Stimulated activated CD8-positive, alpha-beta memory T cell treated with anti-CD3 and anti-CD28 coated beads, Interleukin-2, amount 100 ng/mL, for 48 hours (primary cell): ENCODE results near the gene TGFB2.

Source experiments
- DNase-seq, 2 donors: peaks; one replicate each; pipeline ENCODE4 v3.0.0-alpha.2; 2020; ENCODE audit warnings: low read depth in 2 of 2

Gene TGFB2

DNA sequence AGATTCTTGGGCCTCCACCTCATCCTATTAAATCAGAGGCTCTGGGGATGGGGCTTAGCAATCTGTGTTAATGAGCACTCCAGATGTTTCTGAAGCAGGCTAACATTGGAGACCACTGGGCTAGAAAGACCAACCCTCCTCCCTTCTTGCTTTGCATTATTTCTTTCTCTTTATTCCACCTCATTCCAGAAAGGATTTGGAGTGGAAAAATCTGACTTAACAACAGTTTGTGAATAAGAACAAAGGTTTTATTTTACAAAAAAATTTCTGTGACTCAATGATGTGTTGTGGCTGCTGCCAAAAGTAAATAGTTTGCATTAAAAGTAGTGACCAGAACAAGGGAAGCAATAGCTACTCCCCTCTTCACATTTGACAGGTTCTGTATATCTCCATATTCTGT, 79.4 kb downstream of the TGFB2 start:
- DNase-seq, result no peak

DNA sequence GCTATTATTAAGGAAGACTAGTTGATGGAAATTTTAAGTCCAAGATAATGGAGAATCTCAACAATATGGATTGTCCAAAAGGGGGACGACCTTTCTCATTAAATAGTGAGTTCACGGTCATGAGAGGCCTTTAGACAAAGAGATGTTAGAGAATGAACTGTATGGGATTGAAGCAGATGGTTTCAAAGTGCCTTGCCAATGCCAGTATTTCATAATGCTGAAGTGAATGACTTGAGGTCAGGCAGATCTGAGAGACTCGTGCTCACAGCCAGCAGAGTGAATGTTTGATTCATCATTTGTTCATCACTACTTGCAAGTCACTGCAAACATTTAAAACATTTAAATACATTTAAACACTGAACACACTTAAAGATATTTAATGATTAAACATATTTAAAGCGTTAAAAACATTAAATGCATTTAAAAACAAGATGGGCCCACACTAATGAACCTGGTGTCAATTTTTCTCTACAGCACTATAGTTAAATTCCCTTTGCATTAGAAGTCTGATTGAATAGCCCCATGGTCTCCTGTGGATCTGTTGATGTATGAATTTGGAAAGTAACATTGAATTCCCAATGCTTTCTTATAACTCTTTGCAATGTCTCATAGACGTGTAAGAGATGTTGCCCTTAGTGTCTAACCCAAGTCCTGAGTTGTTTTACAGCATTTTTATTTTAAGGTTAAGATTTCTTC, 80.7 kb downstream of the TGFB2 start:
- DNase-seq, result no peak

DNA sequence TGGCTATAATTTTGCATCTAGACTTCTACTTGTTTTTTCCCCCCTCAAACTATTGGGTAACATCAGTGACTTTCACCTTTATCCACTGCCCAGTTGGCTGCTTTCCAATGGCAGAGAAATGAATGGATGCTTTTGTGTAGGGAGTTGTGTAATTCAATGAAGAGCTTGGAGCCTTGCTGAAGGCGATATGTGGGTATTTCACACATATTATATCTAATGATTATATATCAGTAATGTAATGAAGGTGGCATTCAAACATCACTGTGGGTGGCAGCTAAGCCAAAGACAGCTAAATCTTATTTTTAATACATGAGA, 81.2 kb downstream of the TGFB2 start:
- DNase-seq, result no peak

DNA sequence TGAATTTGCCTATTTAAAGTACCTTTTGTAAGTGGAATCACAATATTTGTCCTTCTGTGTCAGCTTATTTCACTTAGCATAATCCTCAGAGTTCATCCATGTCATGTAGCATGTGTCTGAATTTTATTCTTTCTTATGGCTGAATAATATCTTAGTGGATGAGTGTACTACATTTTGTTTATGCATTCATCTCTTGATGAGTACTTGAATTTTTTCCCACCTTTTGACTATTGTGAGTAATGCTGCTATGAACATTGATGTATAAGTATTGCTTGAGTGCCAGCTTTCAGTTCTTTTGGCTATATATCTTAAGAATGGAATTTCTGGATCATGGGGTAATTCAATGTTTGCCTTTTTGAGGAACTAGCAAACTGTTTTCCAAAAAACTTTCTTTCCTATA, 84.2 kb downstream of the TGFB2 start:
- DNase-seq, result no peak

DNA sequence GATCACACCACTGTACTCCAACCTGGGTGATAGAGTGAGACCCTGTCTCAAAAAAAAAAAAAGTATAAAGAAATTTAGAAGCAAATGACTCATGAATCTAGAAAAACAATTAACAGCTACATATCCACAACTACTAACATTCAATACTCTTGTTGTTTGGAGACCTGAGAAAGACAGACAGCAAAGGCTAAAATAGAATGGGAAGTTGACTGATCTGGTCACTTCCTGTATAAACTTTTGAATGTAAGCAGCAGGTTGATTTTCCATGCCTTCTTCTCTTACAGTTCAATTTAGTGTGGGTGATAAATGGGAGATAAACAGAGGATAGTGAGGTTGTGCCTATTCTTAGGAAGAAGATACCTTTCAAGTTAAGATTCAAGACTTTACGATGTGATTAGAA, 85.2 kb downstream of the TGFB2 start:
- no peak for DNase-seq

DNA sequence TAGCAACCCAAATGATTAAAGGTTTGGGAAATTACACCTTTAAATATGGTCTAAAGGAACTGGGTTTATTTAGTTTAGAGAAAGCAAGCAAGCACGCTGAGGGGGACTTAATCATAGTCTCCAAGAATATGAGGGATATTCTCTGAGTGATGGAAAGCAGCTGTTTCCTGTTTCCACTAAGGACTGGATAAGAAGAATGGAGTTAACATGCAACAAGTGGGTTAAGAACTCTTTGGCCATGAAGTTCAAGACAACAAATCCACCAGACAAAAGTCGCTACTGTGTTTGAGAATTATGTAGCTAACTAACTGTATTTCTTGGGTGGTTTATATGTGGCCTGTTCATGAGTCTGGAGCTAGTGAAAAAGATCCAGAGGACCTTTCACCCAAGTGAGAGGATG, 85.7 kb downstream of the TGFB2 start:
- DNase-seq, result no peak

DNA sequence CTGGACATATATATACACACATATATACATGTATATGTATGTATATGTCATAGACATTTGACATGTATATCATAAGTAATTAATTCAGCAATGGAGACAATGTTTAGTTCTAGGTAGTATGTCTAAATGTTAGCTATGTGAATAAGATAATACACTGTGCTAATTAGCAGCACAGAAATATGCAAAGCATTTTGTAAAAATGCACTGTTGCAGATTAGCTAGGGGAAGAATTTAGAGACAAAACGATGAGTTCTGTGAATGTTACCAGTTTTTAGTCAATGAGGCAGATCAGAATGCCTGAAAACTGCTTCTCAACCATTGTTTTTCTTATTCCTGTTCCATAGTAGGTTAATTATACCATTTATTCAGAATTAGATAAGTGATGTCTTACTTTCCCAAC, 86.3 kb downstream of the TGFB2 start:
- DNase-seq, result no peak

DNA sequence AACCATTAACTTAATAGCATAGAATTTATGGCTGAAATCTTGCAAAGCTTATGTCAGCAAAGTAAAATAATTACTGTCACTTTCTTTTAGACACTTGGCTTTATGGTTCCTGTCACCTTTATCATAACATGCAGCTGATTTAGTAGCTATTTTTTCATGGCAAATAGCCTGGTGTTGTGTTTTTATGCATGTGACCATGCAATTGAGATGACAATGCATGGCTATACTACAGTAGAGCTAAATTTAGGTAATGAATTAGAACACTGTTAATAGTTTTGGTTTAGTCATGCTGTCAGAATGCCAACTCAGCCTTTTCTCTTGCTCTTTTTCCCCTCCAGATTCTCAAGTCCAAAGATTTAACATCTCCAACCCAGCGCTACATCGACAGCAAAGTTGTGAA, 88.6 kb downstream of the TGFB2 start:
- DNase-seq, result no peak

DNA sequence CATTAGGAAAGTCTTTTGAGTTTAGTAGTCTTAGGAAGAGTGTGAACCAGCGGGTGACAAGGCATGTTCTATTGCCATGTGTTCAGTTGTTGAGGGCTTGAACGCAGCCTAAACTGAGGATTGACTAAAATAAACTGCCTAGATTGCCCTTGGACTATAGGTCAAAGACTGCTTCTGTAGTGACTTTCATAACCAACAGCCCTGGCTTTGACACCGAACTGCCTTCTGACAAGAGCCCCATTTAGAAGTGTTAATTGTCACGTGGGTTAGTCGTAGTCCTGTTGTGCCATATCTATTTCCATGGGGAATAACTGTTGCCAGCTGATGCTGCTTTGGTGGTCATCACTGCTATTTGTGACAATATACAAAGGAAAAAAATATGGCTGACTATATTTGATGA, 90.4 kb downstream of the TGFB2 start:
- DNase-seq, result no peak

DNA sequence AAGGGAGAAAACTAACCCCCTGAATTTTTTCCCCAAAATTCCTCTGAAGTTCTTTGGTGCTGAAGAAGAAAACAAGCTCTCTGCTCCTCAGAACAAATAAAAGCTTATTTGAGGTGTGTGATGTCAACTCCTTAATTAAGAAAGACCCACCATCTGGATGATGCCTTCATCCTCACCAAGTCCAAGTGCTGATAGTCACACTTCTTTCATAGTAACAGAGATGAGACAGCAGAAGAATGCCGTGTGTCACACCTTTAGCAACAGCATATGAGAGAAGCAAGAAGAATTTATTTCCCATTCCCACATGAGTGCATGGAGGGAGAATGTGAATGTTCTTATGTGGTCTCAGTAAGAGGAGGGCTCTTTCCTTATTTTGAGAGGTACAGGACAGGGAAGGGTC, 91.2 kb downstream of the TGFB2 start:
- no peak for DNase-seq

DNA sequence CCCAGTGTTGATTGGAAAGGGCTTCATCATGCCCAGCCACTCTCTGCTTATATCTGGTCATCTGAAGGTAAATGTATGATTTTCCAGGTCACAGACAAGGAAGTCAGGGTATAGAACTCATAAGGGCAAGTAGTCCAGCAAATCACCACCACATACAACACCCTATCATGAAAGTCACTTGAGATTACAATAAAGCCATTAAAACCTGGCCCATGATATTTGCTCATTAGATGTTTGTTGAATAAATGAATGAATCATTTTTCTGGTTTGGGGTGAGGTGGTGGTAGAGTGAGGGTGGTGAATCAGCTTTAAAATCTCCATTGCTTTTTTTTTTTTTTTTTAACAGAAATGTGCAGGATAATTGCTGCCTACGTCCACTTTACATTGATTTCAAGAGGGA, 91.9 kb downstream of the TGFB2 start:
- DNase-seq, result no peak

DNA sequence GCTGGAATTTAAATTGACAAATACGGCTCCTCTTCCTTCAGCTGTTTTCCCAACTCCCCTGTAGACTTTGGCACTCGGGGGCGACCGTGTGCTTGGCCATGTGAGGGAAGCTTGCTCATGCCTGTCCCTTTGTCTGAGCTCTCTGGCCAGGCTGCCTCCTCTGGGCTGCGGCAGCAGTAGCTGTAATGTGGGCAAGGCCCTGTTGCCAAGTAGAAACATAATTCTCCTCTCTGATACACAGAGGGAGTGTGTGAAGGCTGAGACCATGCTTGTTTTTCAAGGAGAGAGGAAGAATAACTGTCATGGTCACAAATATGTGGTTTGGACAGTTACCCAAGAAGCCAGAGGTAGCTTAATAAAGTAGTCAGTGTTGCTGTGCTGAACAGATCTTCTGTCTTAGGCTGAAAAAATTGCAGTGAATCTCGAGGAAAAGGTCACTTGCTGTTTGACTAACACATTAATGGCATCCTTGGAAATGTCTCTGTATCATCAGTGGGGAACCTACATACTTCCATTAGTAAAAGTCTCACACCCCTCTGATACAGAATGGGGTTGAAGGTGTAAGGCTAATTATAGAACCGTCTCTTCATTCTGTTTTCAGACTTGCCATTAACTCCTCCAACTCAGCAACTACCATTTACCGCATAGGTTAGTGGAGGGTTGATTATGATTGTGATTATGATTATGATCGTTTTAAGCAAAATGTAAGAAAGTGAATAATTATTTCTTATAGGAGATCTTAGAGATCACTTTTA, 94.6 kb downstream of the TGFB2 start:
- DNase-seq, result no peak

DNA sequence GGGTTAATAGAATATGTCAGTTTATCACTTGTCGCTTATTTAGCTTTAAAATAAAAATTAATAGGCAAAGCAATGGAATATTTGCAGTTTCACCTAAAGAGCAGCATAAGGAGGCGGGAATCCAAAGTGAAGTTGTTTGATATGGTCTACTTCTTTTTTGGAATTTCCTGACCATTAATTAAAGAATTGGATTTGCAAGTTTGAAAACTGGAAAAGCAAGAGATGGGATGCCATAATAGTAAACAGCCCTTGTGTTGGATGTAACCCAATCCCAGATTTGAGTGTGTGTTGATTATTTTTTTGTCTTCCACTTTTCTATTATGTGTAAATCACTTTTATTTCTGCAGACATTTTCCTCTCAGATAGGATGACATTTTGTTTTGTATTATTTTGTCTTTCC, 98.1 kb downstream of the TGFB2 start:
- DNase-seq, result no peak

DNA sequence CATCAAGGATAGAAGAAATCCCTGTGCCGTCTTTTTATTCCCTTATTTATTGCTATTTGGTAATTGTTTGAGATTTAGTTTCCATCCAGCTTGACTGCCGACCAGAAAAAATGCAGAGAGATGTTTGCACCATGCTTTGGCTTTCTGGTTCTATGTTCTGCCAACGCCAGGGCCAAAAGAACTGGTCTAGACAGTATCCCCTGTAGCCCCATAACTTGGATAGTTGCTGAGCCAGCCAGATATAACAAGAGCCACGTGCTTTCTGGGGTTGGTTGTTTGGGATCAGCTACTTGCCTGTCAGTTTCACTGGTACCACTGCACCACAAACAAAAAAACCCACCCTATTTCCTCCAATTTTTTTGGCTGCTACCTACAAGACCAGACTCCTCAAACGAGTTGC, 99.0 kb downstream of the TGFB2 start:
- no peak for DNase-seq

DNA sequence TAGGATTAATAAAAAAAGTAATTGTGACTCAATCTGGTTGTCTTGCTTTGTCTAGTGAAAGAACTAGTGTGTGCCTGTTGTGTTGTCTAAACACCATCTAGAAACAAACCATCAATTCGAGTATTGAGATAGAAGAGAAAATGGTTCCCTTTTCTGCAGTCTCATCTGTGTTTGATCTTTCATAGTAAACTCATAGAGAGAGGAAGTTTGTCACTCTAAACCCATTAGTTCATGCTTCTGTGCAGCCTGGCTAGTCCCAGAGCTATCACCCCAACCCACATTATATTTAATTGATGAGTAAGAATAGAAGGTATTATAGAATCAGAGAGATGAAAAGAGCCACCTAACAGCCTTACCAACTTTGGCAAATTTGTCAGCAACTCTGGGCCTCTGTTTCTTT, 99.5 kb downstream of the TGFB2 start:
- no peak for DNase-seq

DNA sequence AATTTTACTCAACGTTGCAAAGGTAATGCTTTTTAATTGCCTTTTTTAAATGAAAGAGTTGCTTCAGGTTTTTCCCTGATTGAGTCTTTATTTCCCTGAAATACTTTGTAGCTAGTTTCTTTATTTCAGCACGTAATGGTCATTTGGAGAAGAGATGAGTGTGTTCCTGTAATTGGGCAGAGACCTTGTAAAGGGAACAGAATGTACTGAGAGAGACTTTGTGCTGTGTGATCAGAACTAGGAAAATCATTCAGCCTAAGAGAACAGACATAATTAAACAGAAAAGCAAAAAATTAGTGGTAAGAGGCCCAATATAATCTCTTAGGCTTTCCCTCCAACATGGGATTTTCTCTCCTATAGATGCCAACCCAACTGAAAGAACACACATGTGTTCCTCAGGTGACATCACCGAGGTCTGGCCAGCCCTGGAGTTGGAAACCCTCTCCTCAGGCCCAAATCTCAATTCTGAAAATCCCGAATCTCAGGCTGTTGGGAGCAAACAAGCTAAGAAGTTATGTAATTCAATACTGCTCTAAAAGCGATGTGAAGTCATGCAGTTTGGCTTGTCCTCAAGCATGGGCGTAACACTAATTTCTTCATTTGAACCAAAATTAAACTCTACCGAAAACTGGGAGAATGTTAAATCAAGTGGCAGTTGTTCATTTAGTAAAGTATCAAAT, 102.0 kb downstream of the TGFB2 start:
- DNase-seq, result no peak

DNA sequence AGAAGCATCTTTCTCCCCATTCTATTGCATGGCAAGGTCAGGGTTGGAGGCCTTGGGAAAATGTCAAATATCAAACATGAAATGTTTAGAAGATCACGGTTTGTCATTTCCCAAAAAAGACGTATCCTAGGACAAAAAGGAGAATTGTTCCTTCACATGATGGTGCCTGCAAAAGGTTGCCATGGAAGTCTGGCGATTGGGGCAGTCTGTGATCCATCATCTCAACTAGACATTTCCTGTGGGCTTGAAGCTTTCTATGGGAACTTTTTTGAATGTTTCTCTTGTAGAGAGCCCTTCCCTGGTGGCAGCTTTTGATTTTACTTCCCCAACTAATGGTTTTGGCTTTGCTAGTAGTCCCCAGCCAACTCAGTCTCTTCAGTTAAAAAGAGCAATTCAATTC, 106.3 kb downstream of the TGFB2 start:
- DNase-seq, result no peak

DNA sequence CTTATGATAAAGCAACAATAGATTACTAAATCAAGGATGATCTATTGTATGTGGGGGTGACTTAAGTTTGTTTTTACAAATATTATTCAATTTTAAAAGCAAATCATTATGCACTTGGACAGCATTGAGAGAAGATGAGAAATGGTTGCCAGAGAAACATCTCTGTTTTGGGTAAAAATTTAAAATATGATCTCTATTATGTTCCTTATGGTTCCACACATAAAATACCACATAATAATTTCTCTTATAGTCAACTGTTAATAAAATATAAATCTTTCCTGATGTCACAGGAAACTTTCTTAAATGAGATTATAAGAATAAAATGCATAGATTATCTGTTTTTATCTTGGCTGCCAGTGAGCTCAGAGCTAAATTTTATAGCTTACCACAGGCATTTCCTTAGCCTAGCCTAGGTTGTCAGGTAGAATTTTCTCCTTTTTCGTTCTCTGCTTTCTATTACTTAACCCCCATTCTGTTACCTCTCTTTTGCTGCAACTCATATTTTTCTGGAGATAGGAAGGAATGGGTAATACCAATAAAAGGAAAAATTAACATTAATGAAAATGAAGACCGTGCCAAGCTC, 109.7 kb downstream of the TGFB2 start:
- DNase-seq, result no peak

DNA sequence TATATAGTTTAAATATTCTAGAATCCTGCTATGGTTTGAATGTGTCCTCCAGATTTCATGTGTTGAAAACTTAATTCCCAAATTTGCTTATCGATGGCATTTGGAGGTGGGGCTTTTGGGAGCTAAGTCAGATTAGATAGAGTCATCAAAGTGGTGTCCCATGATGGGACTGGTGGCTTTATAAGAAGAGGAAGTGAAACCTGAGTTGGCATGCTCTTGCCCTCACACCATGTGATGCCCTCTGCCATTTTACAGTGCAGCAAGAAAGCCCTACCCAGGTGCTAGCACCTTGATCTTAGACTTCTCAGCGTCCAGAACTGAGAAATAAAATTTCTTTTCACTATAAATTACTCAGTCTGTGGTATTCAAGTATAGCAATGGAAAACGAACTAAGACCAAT, 111.3 kb downstream of the TGFB2 start:
- no peak for DNase-seq

DNA sequence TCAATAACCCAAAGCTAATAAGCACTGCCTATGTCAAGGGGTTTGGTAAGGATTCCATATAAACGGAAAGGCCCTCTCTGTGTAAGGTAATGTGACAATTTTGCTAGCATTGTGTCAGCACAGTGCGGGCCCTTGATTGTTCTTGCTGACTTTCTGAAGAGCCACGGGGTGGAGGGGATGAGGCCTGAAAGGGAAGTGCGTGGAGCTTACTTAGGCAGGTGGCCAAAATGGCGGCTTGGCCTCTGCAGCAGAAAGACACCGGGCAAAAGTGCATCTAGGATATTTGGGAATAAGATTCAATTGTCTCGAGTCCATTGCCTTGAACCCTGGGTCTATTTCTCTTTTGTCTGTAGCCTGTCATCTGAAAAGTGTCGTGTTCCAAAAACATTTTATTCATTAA, 114.3 kb downstream of the TGFB2 start:
- no peak for DNase-seq

DNA sequence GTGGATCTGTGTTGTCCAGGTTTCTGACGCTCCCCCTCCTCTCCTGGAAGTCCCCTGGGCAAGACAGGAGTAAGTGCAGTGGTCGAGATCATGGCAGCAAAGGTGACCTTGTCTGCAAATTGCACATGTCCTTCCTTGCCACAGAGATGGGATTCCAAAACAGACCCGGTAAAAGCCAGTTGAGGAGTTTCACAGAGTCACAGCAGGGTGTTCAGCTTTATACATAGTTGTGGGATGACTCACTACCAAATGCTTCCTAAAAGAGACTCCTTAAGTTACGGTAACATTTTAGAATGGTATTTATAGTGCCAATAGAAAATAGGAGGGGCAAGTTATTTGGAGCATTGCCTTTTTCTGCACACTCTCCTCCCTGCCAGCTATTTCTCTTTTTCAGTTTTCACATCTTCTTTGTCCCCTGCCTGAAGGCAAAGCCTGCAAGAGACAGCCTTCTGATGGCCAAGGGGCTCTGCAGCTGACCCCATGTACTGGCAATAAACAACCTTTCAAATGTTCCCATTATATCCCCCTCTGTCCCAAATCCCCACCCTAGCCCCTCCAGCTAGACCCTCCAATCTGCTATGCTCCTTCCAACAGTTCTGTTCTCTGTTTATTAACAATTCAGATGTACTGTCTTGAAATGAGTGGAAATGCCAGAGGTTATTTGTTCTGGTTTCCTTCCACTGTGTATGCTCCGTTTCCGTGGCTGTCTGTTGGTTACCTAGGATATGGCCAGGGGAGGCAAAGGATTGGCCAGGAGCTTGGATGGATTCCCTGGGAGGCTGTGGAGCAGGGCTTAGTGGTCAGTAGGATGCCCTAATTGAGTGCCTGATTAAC, 115.0 kb downstream of the TGFB2 start:
- no peak for DNase-seq

DNA sequence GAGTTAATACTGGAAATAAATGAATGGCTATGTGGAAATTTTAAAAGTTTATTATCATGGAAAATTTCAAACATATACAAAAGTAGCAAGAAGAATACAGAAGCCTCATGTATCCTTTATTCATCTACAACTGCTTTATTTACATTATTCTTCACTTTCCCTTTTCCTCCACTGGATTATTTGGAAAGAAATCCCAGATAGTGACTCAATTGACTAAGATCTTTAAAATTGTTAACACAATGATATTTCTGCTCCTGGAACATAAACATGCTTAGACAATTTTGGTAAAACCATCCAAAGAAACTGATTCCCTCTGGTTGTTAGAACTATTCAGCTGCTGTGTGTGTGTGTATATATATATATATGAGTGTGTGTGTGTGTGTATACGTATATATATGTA, 116.2 kb downstream of the TGFB2 start:
- no peak for DNase-seq
